ENCODE results near the gene POLR2F.

The POLR2F gene

GRCh38 chr22:37905534-37906363 is 47.8 kb upstream of the POLR2F start, which contains the start of gene MICALL1 (continued):
- peak; percentile 61; the same call in 1 of the 2 replicates for TF ChIP-seq ZBTB10 (tag by site-specific recombination; IDR thresholded peaks at IDR 0.05)
- TF ChIP-seq ZFP37 (tag by site-specific recombination; IDR thresholded peaks at IDR 0.05): 0 out of 2 replicates have a peak, but pooled peaks have one; percentile 1
- peak; percentile 30; the same call in 1 of the 2 replicates for TF ChIP-seq ZBTB44 (tag by site-specific recombination; IDR thresholded peaks at IDR 0.05)
- peak; percentile 96 for TF ChIP-seq ZBTB8A (tag by site-specific recombination; IDR thresholded peaks at IDR 0.05)
- TF ChIP-seq HOXA7 (CRISPR knock-in tag; IDR thresholded peaks at IDR 0.05; ENCODE audit: borderline replicate concordance): no peak
- no peak for TF ChIP-seq FEZF1 (tag by site-specific recombination; IDR thresholded peaks at IDR 0.05)
- 0 out of 2 replicates have a peak, but pooled peaks have one; percentile 35 for TF ChIP-seq ZNF692 (tag by site-specific recombination; IDR thresholded peaks at IDR 0.05)
- no peak for TF ChIP-seq ZNF473 (tag by site-specific recombination; IDR thresholded peaks at IDR 0.05)
- no peak for TF ChIP-seq ZNF366 (tag by site-specific recombination; conservative IDR thresholded peaks at IDR 0.05)
- TF ChIP-seq ZBTB21 (tag by site-specific recombination; IDR thresholded peaks at IDR 0.05): no peak
- no peak for TF ChIP-seq ZSCAN30 (tag by site-specific recombination; IDR thresholded peaks at IDR 0.05)
- no peak for TF ChIP-seq ZNF26 (tag by site-specific recombination; IDR thresholded peaks at IDR 0.05)
- TF ChIP-seq ZBTB49 (tag by site-specific recombination; IDR thresholded peaks at IDR 0.05; ENCODE audit: low read depth): no peak
- 0 out of 2 replicates have a peak, but pooled peaks have one; percentile 68 for TF ChIP-seq PRDM2 (tag by site-specific recombination; IDR thresholded peaks at IDR 0.05; ENCODE audit: borderline replicate concordance)
- no peak for TF ChIP-seq TCF7L2 (IDR thresholded peaks at IDR 0.05; ENCODE audit: borderline replicate concordance, low read depth, low read length)
- peak; percentile 99 for TF ChIP-seq ZNF398 (tag by site-specific recombination; IDR thresholded peaks at IDR 0.05)
- TF ChIP-seq AEBP2 (tag by site-specific recombination; IDR thresholded peaks at IDR 0.05; ENCODE audit: borderline replicate concordance): no peak
- TF ChIP-seq ZNF423 (tag by site-specific recombination; IDR thresholded peaks at IDR 0.05): no peak
